DMS 273 (cell line): ENCODE measurements around the gene MAD1L1.
"Not testable (repeated sequence)": the region's sequence is repeated elsewhere in the genome, so short reads cannot be mapped to it uniquely, and the experiment has no call there.

Experiments used
- DNase-seq: peaks from one replicate; lab custom pipeline; 2025; ENCODE audit not compliant: unreplicated experiment; lab: John Stamatoyannopoulos, UW

MAD1L1 gene

GRCh38 chr7:2049111-2049781 lies 183.5 kb downstream of the MAD1L1 start:
- no peak for DNase-seq

- no peak for DNase-seq
Measured at GRCh38 chr7:2048531-2048930, 184.2 kb downstream of the MAD1L1 start.

GRCh38 chr7:2048006-2048405 lies 184.7 kb downstream of the MAD1L1 start:
- no peak for DNase-seq

GRCh38 chr7:2046581-2047565 lies 185.9 kb downstream of the MAD1L1 start:
- no peak for DNase-seq

- DNase-seq: no peak
Measured at GRCh38 chr7:2045559-2046405, 187.0 kb downstream of the MAD1L1 start.

- DNase-seq: no peak
Measured at GRCh38 chr7:2044883-2045471, 187.8 kb downstream of the MAD1L1 start.

- DNase-seq: no peak
Measured at GRCh38 chr7:2044311-2044882, 188.3 kb downstream of the MAD1L1 start.

- no peak for DNase-seq
Measured at GRCh38 chr7:2043316-2044039, 189.3 kb downstream of the MAD1L1 start.

- no peak for DNase-seq
Measured at GRCh38 chr7:2042650-2043049, 190.1 kb downstream of the MAD1L1 start.

GRCh38 chr7:2041496-2042367 lies 191.0 kb downstream of the MAD1L1 start:
- DNase-seq: no peak

GRCh38 chr7:2040893-2041270 lies 191.9 kb downstream of the MAD1L1 start:
- no peak for DNase-seq

- no peak for DNase-seq
Measured at GRCh38 chr7:2040201-2040892, 192.4 kb downstream of the MAD1L1 start.

- DNase-seq: no peak
Measured at GRCh38 chr7:2038931-2039728, 193.6 kb downstream of the MAD1L1 start.

GRCh38 chr7:2037808-2038522 lies 194.8 kb downstream of the MAD1L1 start:
- DNase-seq: no peak

GRCh38 chr7:2037301-2037807 lies 195.4 kb downstream of the MAD1L1 start:
- DNase-seq: no peak

- no peak for DNase-seq
Measured at GRCh38 chr7:2036786-2037185, 196.0 kb downstream of the MAD1L1 start.

- DNase-seq: not testable (repeated sequence)
Measured at GRCh38 chr7:2036201-2036600, 196.5 kb downstream of the MAD1L1 start.
